K562 (cell line): ENCODE measurements around the gene CAMSAP2. TPM values are rescaled to one million over a fixed set of nuclear protein-coding genes. Genes with fewer than 3 reads are reported as not detected.

Source experiments
- ATAC-seq: fragments of 200-7000 bp; cut with Tn5 transposase; 3 replicates; pipeline ENCODE4 v1.9.1; 2020; ENCODE audit warnings: moderate library complexity
- BruUV-seq: library from RNA; stranded (reverse); fragments of 400-500 nt; replicated peaks from 2 replicates; lab custom pipeline; 2021; lab: Mats Ljungman, UMichigan
- CTCF ChIA-PET: fragments of 300-600 bp; formaldehyde crosslinking; extraction: SDS; loops from one replicate; lab custom pipeline; 2021; ENCODE audit warnings: low intra/inter-chr PET ratio; lab: Yijun Ruan, JAX
- POLR2A ChIA-PET: fragments of 300-600, 350-650 bp; sonication (Branson Sonifier 250); formaldehyde crosslinking; extraction: SDS; loops from one replicate; lab custom pipeline; 2021; ENCODE audit warnings: antibody characterized with exemption, inconsistent platforms; lab: Yijun Ruan, JAX
- DNase-seq, 4 experiments: peaks; one replicate each; pipeline versions ENCODE4 v3.0.0 to v3.0.0-alpha.2; 2011 to 2018; ENCODE audit warnings: low spot score in 3 of 4, mixed read lengths in 3 of 4; ENCODE audit errors: extremely low read depth in 1 of 4
- FAIRE-seq: peaks from 2 replicates; lab custom pipeline; 2011; peaks lifted over from hg19 to GRCh38; lab: Jason Lieb, UNC
- H2AFZ ChIP-seq: 2 replicates; pipeline ENCODE4 v1.6.0; 2011; ENCODE audit warnings: low read depth, low read length, control low read depth, inconsistent platforms
- H3K27ac ChIP-seq: fragments of 200-600 bp; 3 replicates; pipeline ENCODE4 v1.8.0; 2011; ENCODE audit warnings: low read depth, mild to moderate bottlenecking, control low read depth, inconsistent platforms, low read length, moderate library complexity, mixed read lengths; ENCODE audit errors: extremely low read depth
- H3K27me3 ChIP-seq, 2 experiments: fragments of 300-600 bp in 1 of 2; 2 replicates in 1 of 2; 3 replicates in 1 of 2; pipeline versions ENCODE4 v1.6.0 to v1.8.0; 2011; ENCODE audit warnings: inconsistent platforms in 2 of 2, low read length in 2 of 2, mild to moderate bottlenecking in 1 of 2, mixed read lengths in 1 of 2, moderate library complexity in 1 of 2; ENCODE audit not compliant: control insufficient read depth in 2 of 2, insufficient read depth in 2 of 2
- H3K36me3 ChIP-seq: fragments of 300-600 bp; 3 replicates; pipeline ENCODE4 v1.8.0; 2011; ENCODE audit warnings: mild to moderate bottlenecking, low read length, inconsistent platforms; ENCODE audit not compliant: control insufficient read depth, insufficient read depth
- H3K4me1 ChIP-seq, 2 experiments: fragments of 200-600 bp in 1 of 2; replicated peaks in 1 of 2; 2 replicates in 1 of 2; 3 replicates in 1 of 2; pipeline versions ENCODE4 v1.5.1 to v1.8.0; 2011; ENCODE audit warnings: inconsistent platforms in 2 of 2, low read length in 2 of 2, mild to moderate bottlenecking in 1 of 2, mixed read lengths in 1 of 2, moderate library complexity in 1 of 2; ENCODE audit not compliant: control insufficient read depth in 2 of 2, insufficient read depth in 2 of 2
- H3K4me2 ChIP-seq: 2 replicates; pipeline ENCODE4 v1.6.1; 2011; ENCODE audit warnings: low read length, control low read depth, inconsistent platforms, mixed read lengths; ENCODE audit not compliant: insufficient read depth
- H3K4me3 ChIP-seq: fragments of 200-600 bp; sonication (generic), shearing (Covaris generic); 2 replicates; pipeline ENCODE4 v1.5.1; 2016; ENCODE audit warnings: control low read depth, inconsistent platforms
- H3K79me2 ChIP-seq: fragments of 200-600 bp; 3 replicates; pipeline ENCODE4 v1.8.0; 2011; ENCODE audit warnings: low read length, inconsistent platforms; ENCODE audit not compliant: control insufficient read depth, insufficient read depth
- H3K9ac ChIP-seq, 2 experiments: 2 replicates each; pipeline versions ENCODE4 v1.6.0 to v1.6.1; 2011; ENCODE audit warnings: low read depth in 2 of 2, low read length in 2 of 2, control low read depth in 1 of 2, inconsistent platforms in 1 of 2, mild to moderate bottlenecking in 1 of 2, mixed read lengths in 1 of 2; ENCODE audit not compliant: insufficient read depth in 1 of 2
- H3K9me1 ChIP-seq: one replicate; pipeline ENCODE4 v1.6.0; 2011; ENCODE audit warnings: inconsistent platforms, mild to moderate bottlenecking, low read length, moderate library complexity; ENCODE audit not compliant: control insufficient read depth, insufficient read depth
- H3K9me3 ChIP-seq: replicated peaks from 2 replicates; pipeline ENCODE4 v1.5.1; 2011; ENCODE audit warnings: low read depth, low read length, inconsistent platforms; ENCODE audit not compliant: control insufficient read depth, insufficient read depth
- H4K20me1 ChIP-seq: replicated peaks from 2 replicates; pipeline ENCODE4 v1.6.1; 2011; ENCODE audit warnings: low read length, inconsistent platforms, mixed read lengths; ENCODE audit not compliant: control insufficient read depth, insufficient read depth
- ATF3 ChIP-seq, 2 experiments: fragments of 450-650 bp in 1 of 2; sonication (generic) in 1 of 2; formaldehyde crosslinking in 1 of 2; IDR thresholded peaks in 1 of 2; conservative IDR thresholded peaks in 1 of 2; 2 replicates each; pipeline versions ENCODE4 v1.6.1 to v1.8.1; 2016 to 2023; ENCODE audit warnings: mild to moderate bottlenecking in 2 of 2, moderate library complexity in 2 of 2, inconsistent platforms in 1 of 2, missing genetic modification reagents in 1 of 2
- FOSL1 ChIP-seq: fragments of 200-800 bp; sonication (Bioruptor generic); conservative IDR thresholded peaks from 2 replicates; pipeline ENCODE4 v1.6.1; 2016; ENCODE audit warnings: missing genetic modification characterization, missing compliant biosample characterization
- HMBOX1 ChIP-seq: sonication (generic); IDR thresholded peaks from 2 replicates; pipeline ENCODE4 v1.6.1; 2016
- JUN ChIP-seq, 2 experiments: sonication (generic) in 1 of 2; formaldehyde crosslinking in 1 of 2; IDR thresholded peaks; 2 replicates each; pipeline versions ENCODE4 v1.6.1 to v1.8.0; 2012 to 2022; ENCODE audit warnings: borderline replicate concordance in 2 of 2, mild to moderate bottlenecking in 2 of 2, improper control_type of control experiment in 1 of 2, low read depth in 1 of 2, low read length in 1 of 2, missing genetic modification reagents in 1 of 2
- JUND ChIP-seq, 2 experiments: IDR thresholded peaks; 2 replicates in 1 of 2; 3 replicates in 1 of 2; pipeline ENCODE4 v1.6.1; 2011; ENCODE audit warnings: borderline replicate concordance in 2 of 2, low read depth in 2 of 2, low read length in 2 of 2, improper control_type of control experiment in 1 of 2, missing biosample characterization in 1 of 2, missing genetic modification characterization in 1 of 2, missing genetic modification reagents in 1 of 2
- MIER1 ChIP-seq: fragments of 450-650 bp; IDR thresholded peaks from 2 replicates; pipeline ENCODE4 v1.6.1; 2016; ENCODE audit warnings: antibody characterized with exemption, mild to moderate bottlenecking, low read depth
- SPI1 ChIP-seq: IDR thresholded peaks from 2 replicates; pipeline ENCODE4 v1.6.1; 2011; ENCODE audit warnings: low read depth, low read length, control low read depth, borderline replicate concordance
- ZNF354B ChIP-seq: fragments of 250-450 bp; sonication (Bioruptor Pico); IDR thresholded peaks from 2 replicates; pipeline ENCODE4 v1.4.0; 2020
- WGBS: fragments of 100-300 bp; shearing (Covaris generic); methylation state at CpG from one replicate; pipeline ENCODE4 v1.1.6; 2016; ENCODE audit warnings: low coverage, mixed read lengths; ENCODE audit not compliant: insufficient coverage; ENCODE audit errors: missing lambda C conversion rate; 5-methylcytosine and 5-hydroxymethylcytosine counted together
- in situ Hi-C: fragments of 300-500 bp; cut with MboI; formaldehyde crosslinking; loops from 4 replicates; pipeline ENCODE4 v1.15.0; 2018; ENCODE audit warnings: inconsistent platforms, mixed read lengths
- intact Hi-C: fragments of 100-400 bp; cut with micrococcal nuclease; formaldehyde crosslinking; loops from 2 replicates; pipeline ENCODE4 v1.14.2; 2022
- polyA plus RNA-seq, 8 experiments: library from polyadenylated mRNA; depleted of rRNA in 4 of 8; stranded (reverse) in 5 of 8; unstranded in 3 of 8; fragments of >200 nt; fragmentation: Nextera tagmentation in 2 of 8; fragmentation: Illumina TruSeq in 1 of 8; extraction: Ambion mirVana in 2 of 8; extraction: Trizol in 1 of 8; gene quantifications; 2 replicates each; pipeline versions ENCODE4 v1.2.1 to v1.2.3, GENCODE V29; 2011 to 2014; ENCODE audit warnings: inconsistent platforms in 1 of 8, missing spikeins in 1 of 8
- total RNA-seq, 7 experiments: library from RNA; depleted of rRNA in 6 of 7; stranded (reverse); fragments of >200 nt in 6 of 7; fragmentation: Illumina TruSeq in 2 of 7; extraction: Trizol in 2 of 7; gene quantifications; 2 replicates each; pipeline versions ENCODE4 v1.2.1 to v1.2.3, GENCODE V29; 2011 to 2021; ENCODE audit warnings: low replicate concordance in 1 of 7

The CAMSAP2 gene
- total and polyA plus RNA-seq, 9 of the 15 experiments (the other 6 are each of a cell fraction or from before 2014, with no cell fraction given) = 1.4 to 7.5 (median 2.7) TPM

GRCh38 chr1:200699871-200700270 is 38.8 kb upstream of the CAMSAP2 start:
- ATAC-seq (peak; percentile 65), DNase-seq (peak in 1 of 4 experiments; percentile 56), FAIRE-seq (no peak)
- intact Hi-C loops = no loop called here
- no peaks in the 10 kb centered on the region for H4K20me1 ChIP-seq
- no peak overlapping the region for H3K4me2 ChIP-seq
- H3K9me3 ChIP-seq = no peaks in the 10 kb centered on the region
- 17% methylated on average over 1 of the region's 1 CpG for WGBS
- CTCF ChIA-PET = no interaction called here
- TF ChIP-seq ZNF354B (CRISPR knock-in tag) = no peak
- peak; percentile 71 for TF ChIP-seq SPI1
- TF ChIP-seq MIER1 = no peak
- TF ChIP-seq FOSL1 (tag) = 0 out of 2 replicates have a peak, but pooled peaks have one; percentile 23
- 0 out of 2 replicates have a peak, but pooled peaks have one; percentile 26 for TF ChIP-seq ATF3 (IDR thresholded peaks at IDR 0.05)
- no peak for TF ChIP-seq ATF3 (CRISPR knock-in tag; conservative IDR thresholded peaks at IDR 0.05)
- TF ChIP-seq HMBOX1 = peak; percentile 42; the same call in 1 of the 2 replicates
- 0 out of 2 replicates have a peak, but pooled peaks have one; percentile 21 for TF ChIP-seq JUN (IDR thresholded peaks at IDR 0.05; ENCODE audit: borderline replicate concordance, low read depth, low read length)
- TF ChIP-seq JUN (CRISPR knock-in tag; IDR thresholded peaks at IDR 0.05; ENCODE audit: borderline replicate concordance) = no peak
- peak; percentile 59; the same call in 1 of the 2 replicates for TF ChIP-seq JUND (IDR thresholded peaks at IDR 0.05; ENCODE audit: borderline replicate concordance, low read depth, low read length)
- peak; percentile 7; the same call in 1 of the 3 replicates for TF ChIP-seq JUND (tag; IDR thresholded peaks at IDR 0.05; ENCODE audit: borderline replicate concordance, low read depth, low read length)
- no peak overlapping the region for H3K27ac ChIP-seq
- POLR2A ChIA-PET = interaction anchor here (0.5 to 1.2 kb wide), 4 partner anchors 9 to 29 kb away, joined by 3 to 4 read pairs (median 3); no protein-coding TSS in a partner anchor
- no peaks in the 10 kb centered on the region for H3K9me1 ChIP-seq
- H3K27me3 ChIP-seq = no peaks in the 10 kb centered on the region
- no peaks in the 10 kb centered on the region for H3K36me3 ChIP-seq
- H2AFZ ChIP-seq = peak overlapping the region; percentile 40; the same call in 1 of the 2 replicates
- in situ Hi-C loops = no loop called here
- no peaks in the 10 kb centered on the region for H3K4me1 ChIP-seq
- H3K79me2 ChIP-seq = no peaks in the 10 kb centered on the region
- no TSS peak for BruUV-seq
- H3K4me3 ChIP-seq = no peak overlapping the region
- H3K9ac ChIP-seq = no peak overlapping the region
